OCI-LY1 (cell line): ENCODE data around the gene CLCN7.

Experiments used
- CTCF ChIP-seq: fragments of 200-600 bp; sonication (generic), shearing (Covaris generic); IDR thresholded peaks from 2 replicates; pipeline ENCODE4 v1.5.1; 2017; ENCODE audit warnings: mild to moderate bottlenecking, antibody characterized with exemption, low read length, moderate library complexity, mixed read lengths
- EZH2 ChIP-seq: fragments of 200-600 bp; sonication (generic), shearing (Covaris generic); IDR thresholded peaks from 2 replicates; pipeline ENCODE4 v1.8.0; 2017; ENCODE audit warnings: borderline replicate concordance, mixed run types, mild to moderate bottlenecking, antibody characterized with exemption, low read length, moderate library complexity, mixed read lengths

- TF ChIP-seq CTCF = no peak; the same call in 1 of the 2 replicates
- no peak for TF ChIP-seq EZH2
These were observed 38.0 kb downstream of the CLCN7 start for GRCh38 chr16:1436731-1437355.
